HG03378 (cell line): Measurements from ENCODE around the gene ANKH.

Experiments used
- ATAC-seq: cut with Tn5 transposase; IDR thresholded peaks from one replicate; pipeline ENCODE4 v1.9.1; 2021; ENCODE audit warnings: mild to moderate bottlenecking, moderate library complexity; ENCODE audit not compliant: unreplicated experiment

The ANKH gene

GRCh38 chr5:14767053-14767452 lies 104.5 kb downstream of the ANKH start:
- ATAC-seq: no peak

DNA sequence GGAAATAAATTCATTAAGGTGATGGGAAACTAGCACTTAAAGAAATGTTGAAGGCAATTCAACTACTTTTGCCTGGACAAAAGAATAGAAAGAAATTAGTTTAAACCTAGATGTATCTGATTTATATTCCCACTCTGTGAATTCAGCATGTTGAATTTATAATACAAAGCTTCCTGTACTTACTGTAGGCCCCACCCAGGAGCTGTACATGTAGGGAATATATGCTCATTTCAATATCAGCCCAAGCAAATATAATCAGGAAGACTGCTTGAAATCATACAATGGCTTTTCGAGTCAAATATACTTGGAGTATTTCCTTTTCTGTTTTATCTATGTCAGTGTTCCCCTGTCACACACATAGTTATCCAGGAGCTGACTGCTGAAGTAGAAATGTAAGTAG lies 105.0 kb downstream of the ANKH start:
- no peak for ATAC-seq

GRCh38 chr5:14765587-14765986 lies 106.0 kb downstream of the ANKH start:
- ATAC-seq: no peak

DNA sequence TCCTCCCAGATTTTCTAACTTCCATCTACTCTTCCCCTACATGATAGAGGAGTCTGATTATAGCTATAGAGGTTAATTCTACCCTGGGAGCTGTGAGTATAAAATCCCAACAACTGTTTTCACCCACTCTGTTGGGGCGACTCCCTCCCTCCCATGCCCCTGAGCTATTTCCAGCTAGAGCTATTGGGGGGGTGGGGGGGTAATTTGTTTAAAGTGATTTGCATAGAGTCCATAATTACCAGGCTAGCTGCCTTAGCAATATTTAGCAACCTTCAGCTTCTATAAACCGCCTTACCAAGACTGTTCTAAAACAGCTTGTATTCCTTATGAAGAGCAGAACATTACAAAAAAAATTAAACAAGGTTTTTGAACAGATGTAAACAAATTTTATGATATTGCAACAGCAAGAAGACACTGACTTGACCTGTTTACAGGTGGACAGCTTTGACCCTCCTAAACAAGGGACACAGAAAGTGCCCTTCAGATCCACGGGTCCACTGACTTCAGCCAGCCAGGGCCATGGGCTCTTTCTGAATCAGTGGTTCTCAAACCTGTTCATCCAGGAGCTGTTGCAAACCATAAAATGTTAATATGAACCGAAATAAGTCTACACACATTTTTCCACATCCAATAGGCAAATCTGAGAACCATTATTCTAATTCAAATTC lies 108.9 kb downstream of the ANKH start:
- no peak for ATAC-seq

GRCh38 chr5:14760548-14761002 lies 111.0 kb downstream of the ANKH start:
- no peak for ATAC-seq

DNA sequence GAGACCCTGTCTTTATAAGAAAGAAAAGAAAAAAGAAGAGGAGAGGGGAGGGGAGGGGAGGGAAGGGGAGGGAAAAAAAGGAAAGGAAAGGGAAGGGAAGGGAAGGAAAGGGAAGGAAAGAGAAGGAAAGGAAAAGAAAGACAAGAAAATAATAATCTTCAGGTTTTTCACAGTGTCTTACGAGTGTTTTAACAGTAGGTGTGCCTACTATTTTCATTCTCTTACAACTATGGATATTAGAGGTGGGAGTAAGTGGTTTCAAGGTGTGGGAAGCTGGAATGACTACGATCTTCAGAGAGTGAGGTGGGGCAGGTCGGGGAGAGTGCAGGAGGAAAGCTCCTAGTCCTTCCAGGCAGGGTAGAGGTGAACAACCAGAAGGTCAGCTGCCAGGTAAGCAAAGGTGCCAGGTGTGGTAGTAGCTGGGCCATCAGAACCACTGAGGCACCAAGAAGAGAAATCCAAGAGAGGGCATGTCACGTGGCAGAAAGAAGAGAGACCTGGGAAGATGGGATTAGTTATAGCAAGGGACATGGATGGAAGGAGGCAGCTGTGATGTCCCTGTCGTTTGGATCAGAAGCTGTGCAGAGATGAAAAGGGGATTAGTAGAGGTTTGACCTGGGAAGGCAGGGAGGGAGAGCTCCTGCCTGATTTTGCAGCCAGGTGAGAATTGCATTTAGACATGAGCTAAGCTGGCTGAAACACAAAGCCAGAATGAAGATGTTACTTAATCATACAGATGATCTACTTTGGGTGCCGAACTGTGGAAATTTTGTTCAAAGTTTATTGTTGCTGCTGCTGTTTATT lies 111.6 kb downstream of the ANKH start:
- no peak for ATAC-seq

GRCh38 chr5:14757850-14758249 lies 113.7 kb downstream of the ANKH start:
- ATAC-seq: no peak

DNA sequence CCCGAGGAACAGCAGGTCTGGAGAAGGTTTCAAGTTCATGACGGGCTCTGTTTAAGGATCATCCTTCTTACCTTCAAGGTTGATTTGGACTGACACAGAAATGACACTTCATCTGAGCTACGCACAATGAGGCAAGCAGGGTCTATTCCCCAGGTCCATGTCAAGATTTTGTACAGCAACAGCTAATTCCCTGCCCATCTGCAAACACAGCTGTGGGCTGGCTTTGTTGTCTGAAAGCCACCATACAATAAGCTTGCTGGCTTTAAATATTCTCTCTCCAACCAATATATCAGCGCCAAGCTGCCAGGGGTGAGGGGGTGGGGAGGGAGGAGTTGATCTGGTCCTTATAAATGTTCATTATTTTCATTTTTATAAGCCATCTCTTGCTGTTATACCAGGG lies 115.1 kb downstream of the ANKH start:
- no peak for ATAC-seq

- no peak for ATAC-seq
These were observed 117.6 kb downstream of the ANKH start for GRCh38 chr5:14753947-14754346.

DNA sequence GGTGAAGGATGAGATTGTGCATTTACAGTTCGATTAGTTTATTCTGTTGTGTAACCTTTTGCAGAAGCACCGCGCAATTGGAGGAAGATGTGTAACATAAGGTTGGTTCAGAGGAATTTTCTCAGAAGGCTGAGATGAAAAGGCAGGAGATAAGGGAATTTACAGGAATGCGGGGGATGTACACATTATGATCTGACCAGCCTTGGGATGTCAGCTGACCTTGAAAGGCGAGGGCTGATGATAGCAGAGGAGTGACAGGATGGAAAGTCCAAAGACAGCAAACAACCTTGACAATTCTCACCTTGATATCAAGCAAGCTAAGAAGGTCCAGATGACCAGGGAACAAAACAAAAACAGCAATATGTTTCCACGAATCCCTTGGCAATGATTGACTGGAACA lies 118.3 kb downstream of the ANKH start:
- ATAC-seq: no peak

DNA sequence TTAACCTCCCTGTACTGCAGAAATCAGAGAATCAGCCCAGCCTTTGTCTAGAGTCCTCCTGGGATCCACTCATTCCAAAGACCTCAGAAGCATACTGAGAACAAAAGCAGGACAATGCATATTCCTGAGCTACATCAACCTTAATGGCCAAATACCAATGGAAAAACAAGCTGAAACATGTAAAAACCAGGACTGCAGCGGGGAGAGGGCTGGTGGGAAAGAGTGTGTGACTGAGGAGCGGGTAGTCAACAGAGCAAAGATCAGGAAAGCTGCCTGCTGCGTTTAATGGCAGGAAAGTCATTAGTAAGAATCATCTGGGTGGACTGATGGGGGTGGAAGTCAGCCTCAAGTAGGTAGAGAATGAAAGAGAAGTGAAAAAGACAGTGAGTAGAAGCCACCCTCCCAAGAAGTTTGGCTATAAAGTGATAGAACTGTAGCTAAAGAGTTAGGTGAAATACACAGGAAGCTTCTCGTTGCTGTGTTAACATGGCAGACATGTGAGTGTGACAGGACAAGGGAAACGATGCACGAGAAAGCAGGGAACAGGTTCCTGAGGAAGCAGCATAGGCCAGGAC lies 119.0 kb downstream of the ANKH start:
- ATAC-seq: no peak

DNA sequence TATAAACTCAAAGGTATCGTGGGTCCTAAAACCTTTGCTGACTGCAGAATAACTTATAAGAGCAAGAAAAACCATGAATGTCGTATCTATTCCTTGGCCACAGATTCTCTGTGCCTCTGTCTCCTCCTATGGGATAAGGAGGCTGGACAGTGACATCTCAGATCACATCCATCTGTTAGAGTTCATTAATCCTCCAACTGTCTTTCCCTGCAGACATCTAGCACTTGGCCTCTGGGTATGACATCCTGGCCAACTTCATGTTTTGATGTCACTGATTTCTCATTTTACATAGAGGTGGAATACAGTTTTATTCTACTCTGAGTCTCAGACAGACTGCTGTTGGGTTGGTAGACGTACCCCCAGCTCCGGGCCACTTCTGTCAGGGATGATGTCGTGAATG lies 120.9 kb downstream of the ANKH start:
- no peak for ATAC-seq

- no peak for ATAC-seq
These were observed 121.9 kb downstream of the ANKH start for GRCh38 chr5:14749579-14750101.

DNA sequence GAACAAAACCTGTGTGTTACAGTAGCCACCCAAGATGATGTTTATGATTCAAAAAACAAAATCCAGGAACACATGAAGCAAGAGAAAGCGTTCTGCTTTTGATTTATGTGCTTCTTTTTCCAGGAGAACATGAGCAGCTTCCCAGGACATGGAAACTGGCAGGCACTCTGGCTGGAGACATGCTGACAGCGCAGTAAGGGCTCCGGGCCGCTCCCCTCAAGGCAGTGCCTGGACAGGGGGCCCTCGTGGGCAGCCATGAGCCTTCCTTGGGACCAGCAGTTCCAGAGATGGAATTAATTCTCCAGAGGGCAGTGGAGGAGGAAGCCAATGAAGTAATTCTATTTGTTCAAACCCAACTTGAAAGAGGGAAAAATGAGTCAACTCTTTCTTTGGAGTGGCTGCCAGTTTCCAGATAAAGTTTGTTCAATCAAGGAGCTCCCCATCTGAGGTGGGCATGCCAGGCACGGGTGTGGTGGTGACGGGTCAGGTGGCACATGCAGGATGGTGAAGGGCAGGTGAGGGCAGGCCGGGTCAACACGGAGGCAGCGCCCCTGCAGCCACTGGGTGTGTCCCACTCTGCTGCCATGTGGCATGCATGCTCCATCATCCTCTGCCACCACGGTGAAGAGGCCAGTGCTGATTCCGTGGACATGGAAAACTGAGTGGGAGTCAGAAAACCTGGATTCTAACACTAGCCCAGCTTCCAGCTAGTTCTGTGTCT lies 123.2 kb downstream of the ANKH start:
- no peak for ATAC-seq

GRCh38 chr5:14745753-14746152 lies 125.8 kb downstream of the ANKH start:
- ATAC-seq: no peak

DNA sequence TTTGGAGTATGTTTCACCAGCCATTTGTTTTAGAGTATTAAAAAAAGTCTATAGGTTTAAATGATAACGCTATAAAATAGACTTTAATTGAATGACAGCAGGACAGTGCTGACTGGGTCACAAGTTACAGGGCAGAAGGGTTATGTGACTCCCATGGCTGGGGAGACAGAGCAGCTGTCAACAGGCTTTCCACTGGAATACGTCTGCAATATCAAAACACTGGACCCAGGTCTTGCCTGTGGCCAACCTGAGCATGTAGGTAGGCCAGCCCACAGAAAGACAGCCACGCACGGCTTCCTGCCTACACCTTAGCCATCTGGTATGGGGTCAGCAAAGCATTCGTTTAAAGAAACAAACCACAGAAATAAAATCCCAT lies 126.4 kb downstream of the ANKH start:
- no peak for ATAC-seq

DNA sequence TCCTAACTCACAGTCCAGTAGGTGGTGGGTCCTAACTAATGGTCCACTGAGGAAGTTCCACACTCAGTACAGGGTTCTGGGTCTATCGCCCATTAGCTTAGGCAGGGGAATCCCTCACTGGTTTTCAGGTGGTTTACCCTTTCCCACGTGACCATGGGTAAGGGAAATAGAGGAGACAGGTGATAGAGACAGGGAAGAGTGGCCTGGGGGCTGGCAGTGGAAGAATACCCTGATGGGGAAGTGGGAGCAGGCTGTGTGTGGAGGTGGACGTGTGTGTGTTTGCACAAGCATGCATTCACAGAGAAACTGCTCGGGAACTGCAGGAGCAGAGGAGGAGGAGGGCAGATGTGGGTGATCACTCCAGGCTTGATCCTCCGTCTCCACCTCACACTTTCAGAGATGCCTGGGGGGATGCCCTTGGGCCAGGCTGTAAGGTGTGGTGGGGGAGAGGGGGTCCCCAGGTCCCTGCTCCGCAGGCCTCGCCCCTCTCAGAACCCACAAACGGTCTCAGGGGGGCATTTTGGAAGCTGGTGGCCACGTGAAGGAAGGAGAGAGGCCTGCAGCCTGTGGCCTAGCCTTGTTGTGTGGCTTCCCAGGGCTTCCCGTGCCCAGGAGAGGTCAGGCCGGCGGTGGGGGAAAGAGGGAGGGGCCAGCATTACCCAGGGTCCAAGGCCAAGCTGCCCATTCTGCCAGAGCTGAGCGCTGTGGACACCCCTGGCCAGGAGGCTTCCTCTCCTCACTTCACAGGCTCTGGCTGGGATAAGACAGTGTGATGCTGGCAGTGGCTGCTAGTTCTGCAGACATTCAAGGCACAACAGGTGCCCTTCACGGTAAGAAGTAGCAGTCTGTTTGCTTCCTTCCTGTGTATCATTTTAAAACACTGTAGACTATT lies 127.0 kb downstream of the ANKH start:
- no peak for ATAC-seq

- ATAC-seq: no peak
These were observed 127.8 kb downstream of the ANKH start for GRCh38 chr5:14743601-14744295.

DNA sequence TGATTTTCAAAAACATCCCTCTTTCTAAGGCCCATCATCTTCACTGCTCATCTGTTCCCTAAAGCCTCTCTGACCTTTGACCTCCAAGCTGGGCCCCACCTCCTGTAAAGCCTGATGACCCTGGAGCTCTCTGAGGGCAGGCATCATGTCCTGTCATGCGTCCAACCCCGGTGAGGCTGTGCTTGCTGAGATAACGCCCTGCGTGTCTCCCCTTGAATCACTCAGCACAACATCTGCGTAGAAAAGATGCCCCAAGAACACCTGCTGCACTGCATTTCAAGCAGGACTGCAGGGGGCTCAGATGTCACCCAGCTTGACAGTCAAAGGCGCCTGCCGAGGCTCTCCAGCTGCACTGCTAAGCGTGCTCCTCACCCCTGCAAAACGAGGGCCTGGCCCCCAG lies 129.1 kb downstream of the ANKH start:
- no peak for ATAC-seq
